ENCODE measurements around the gene TGM6. TPM values are rescaled to one million over a fixed set of nuclear protein-coding genes. Genes with fewer than 3 reads are reported as not detected.

Gene TGM6
- total RNA-seq, 2 experiments from 2014 or later, result not detected

DNA sequence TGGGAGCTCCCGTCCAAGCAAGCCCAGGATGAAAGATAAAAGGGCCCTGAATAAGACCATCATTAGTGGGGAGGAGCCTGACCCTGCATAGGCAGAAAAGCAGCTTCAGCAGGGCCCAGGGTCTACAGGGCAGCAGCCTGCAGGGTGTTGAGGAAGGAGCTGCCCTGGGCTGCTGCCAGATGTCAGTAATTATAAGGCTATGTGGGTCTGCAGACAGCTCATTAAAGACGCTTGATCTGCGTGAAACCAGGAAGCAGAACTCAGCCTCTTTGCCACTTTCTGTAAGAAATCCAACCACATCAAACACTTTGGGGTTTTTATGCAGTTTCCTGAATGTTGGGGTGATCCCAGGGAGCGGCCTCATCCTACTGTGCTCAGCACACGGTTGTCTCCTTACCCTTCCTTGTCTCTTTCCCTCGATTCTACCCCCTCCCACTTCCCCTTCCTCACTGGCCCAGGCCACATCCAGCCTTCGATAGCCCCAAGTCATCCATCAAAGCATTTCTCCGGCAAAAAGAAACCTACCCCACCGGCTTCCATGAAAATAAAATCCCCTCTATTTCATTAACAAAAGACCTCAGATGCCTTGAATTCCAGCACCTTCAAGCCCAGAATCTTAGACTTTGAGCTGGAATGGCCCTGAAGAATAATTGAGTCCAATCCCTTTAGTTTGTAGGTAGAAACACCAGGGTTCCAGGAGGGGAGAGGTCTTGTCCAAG lies 1.0 kb upstream of the TGM6 start:
- no peaks in the 10 kb centered on the region for H3K9me3 Mint-ChIP-seq
- Histone ChIP-seq H3K9me3 (ENCODE audit: control insufficient read depth in 1 of 2, insufficient read depth in 1 of 2, low read length in 2 of 2) (peaks cover 0 to 6% of the 10 kb centered on the region in 2 experiments), H3K4me3 (ENCODE audit: low read length) (no peak overlapping the region), H3K27ac (ENCODE audit: low read depth in 1 of 2, low read length in 2 of 2) (no peak overlapping the region), H3K36me3 (ENCODE audit: insufficient read depth, low read length) (no peaks in the 10 kb centered on the region), H3K27me3 (ENCODE audit: control insufficient read depth in 1 of 2, insufficient read depth in 2 of 2, low read length in 2 of 2) (peaks cover 0 to 2% of the 10 kb centered on the region in 2 experiments), H3K4me1 (ENCODE audit: insufficient read depth, low read length) (peaks cover 24% of the 10 kb centered on the region)
- TF ChIP-seq, protein P1, sequence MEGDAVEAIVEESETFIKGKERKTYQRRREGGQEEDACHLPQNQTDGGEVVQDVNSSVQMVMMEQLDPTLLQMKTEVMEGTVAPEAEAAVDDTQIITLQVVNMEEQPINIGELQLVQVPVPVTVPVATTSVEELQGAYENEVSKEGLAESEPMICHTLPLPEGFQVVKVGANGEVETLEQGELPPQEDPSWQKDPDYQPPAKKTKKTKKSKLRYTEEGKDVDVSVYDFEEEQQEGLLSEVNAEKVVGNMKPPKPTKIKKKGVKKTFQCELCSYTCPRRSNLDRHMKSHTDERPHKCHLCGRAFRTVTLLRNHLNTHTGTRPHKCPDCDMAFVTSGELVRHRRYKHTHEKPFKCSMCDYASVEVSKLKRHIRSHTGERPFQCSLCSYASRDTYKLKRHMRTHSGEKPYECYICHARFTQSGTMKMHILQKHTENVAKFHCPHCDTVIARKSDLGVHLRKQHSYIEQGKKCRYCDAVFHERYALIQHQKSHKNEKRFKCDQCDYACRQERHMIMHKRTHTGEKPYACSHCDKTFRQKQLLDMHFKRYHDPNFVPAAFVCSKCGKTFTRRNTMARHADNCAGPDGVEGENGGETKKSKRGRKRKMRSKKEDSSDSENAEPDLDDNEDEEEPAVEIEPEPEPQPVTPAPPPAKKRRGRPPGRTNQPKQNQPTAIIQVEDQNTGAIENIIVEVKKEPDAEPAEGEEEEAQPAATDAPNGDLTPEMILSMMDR (IDR thresholded peaks at IDR 0.05), result no peak
- no peak overlapping the region for H3K27ac Mint-ChIP-seq
- peaks cover 26% of the 10 kb centered on the region for H3K27me3 Mint-ChIP-seq
- intact Hi-C loops (cut with DNase I, micrococcal nuclease), result no loop called here
- H3K36me3 Mint-ChIP-seq (ENCODE audit: low read depth), result no peaks in the 10 kb centered on the region
- ChIA-PET POLR2A (interaction anchor here (0.9 to 1.2 kb wide), 2 partner anchors 91 to 277 kb away, joined by 3 read pairs; partner anchors contain the start of gene SNRPB), CTCF (no interaction called here)
- peak; percentile 79 for ATAC-seq (ENCODE audit: poor library complexity)
- DNase-seq, result peak in 5 of 14 experiments; percentile 2 to 70 (median 63)
- H3K4me1 Mint-ChIP-seq (ENCODE audit: low read depth), result peaks cover 27% of the 10 kb centered on the region
- H3K4me3 Mint-ChIP-seq, result peak overlapping the region; percentile 35

DNA sequence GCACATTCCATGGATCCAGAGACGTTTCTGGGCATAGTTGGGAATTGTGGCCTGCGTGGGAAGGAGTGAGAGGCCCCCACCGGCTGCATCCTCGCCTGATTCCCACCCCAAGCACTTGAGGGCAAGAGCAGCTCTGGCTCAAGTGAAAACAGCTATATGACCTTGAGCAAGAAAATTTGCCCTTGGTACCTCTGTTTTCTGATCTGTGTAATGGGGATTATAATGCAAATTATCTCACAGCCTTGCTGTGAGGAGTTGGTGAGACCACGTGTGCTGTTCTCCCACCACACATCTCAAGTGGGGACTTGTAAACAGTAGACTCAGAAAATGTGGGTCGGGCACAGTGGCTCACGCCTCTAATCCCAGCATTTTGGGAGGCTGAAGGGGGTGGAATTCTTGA lies 602 bp downstream of the TGM6 start:
- Mint-ChIP-seq H3K27ac (no peak overlapping the region), H3K27me3 (peaks cover 21% of the 10 kb centered on the region), H3K4me1 (ENCODE audit: low read depth) (peaks cover 27% of the 10 kb centered on the region), H3K4me3 (no peak overlapping the region), H3K9me3 (no peaks in the 10 kb centered on the region), H3K36me3 (ENCODE audit: low read depth) (no peaks in the 10 kb centered on the region)
- Histone ChIP-seq H3K4me3 (ENCODE audit: low read length) (no peak overlapping the region), H3K27me3 (ENCODE audit: control insufficient read depth in 1 of 2, insufficient read depth in 2 of 2, low read length in 2 of 2) (no peaks in the 10 kb centered on the region), H3K9me3 (ENCODE audit: control insufficient read depth in 1 of 2, insufficient read depth in 1 of 2, low read length in 2 of 2) (peaks cover 0 to 9% of the 10 kb centered on the region in 2 experiments), H3K27ac (ENCODE audit: low read depth in 1 of 2, low read length in 2 of 2) (no peak overlapping the region), H3K36me3 (ENCODE audit: insufficient read depth, low read length) (no peaks in the 10 kb centered on the region), H3K4me1 (ENCODE audit: insufficient read depth, low read length) (peaks cover 24% of the 10 kb centered on the region)
- ChIA-PET POLR2A (no interaction called here), CTCF (no interaction called here)
- intact Hi-C loops (cut with DNase I, micrococcal nuclease), result no loop called here
- DNase-seq (no peak), ATAC-seq (ENCODE audit: poor library complexity) (no peak)
- TF ChIP-seq, protein P1 (IDR thresholded peaks at IDR 0.05), result no peak

DNA sequence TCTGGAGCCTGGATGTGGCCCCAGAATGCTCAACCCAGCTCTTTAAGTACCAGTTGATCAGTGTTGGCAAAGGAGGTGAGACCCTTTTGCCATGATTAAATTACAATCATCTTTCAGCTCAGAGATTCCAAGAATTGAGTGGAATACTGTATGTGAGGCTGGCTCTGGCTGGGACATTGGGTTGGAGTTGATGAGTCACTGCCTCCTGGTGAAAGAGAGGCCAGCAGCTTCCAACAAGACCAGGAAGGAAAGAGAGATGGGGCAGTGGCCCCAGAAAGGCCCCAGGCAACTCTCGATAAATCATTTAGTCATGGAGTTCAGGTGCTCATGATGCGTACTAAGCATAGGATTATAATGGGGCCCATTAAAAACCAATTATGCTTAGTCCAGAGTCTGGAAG lies 2.1 kb downstream of the TGM6 start:
- peaks cover 12 to 22% of the 10 kb centered on the region in 2 experiments for H3K9me3 ChIP-seq (ENCODE audit: control insufficient read depth in 1 of 2, insufficient read depth in 1 of 2, low read length in 2 of 2)
- Mint-ChIP-seq H3K4me3 (no peak overlapping the region), H3K4me1 (ENCODE audit: low read depth) (peaks cover 27% of the 10 kb centered on the region), H3K27me3 (peaks cover 10% of the 10 kb centered on the region), H3K27ac (no peak overlapping the region), H3K36me3 (ENCODE audit: low read depth) (no peaks in the 10 kb centered on the region), H3K9me3 (no peaks in the 10 kb centered on the region)
- ChIA-PET POLR2A (no interaction called here), CTCF (no interaction called here)
- TF ChIP-seq, protein P1 (IDR thresholded peaks at IDR 0.05), result no peak
- no peaks in the 10 kb centered on the region for H3K27me3 ChIP-seq (ENCODE audit: control insufficient read depth in 1 of 2, insufficient read depth in 2 of 2, low read length in 2 of 2)
- no peak for ATAC-seq (ENCODE audit: poor library complexity)
- no peaks in the 10 kb centered on the region for H3K36me3 ChIP-seq (ENCODE audit: insufficient read depth, low read length)
- intact Hi-C loops (cut with DNase I, micrococcal nuclease), result no loop called here
- DNase-seq, result no peak
- peaks cover 24% of the 10 kb centered on the region for H3K4me1 ChIP-seq (ENCODE audit: insufficient read depth, low read length)
- H3K27ac ChIP-seq (ENCODE audit: low read depth in 1 of 2, low read length in 2 of 2), result no peak overlapping the region
- H3K4me3 ChIP-seq (ENCODE audit: low read length), result no peak overlapping the region

Data from CD4-positive, alpha-beta T cell (primary cell).